ENCODE results near the gene TMEM125.

The TMEM125 gene

GRCh38 chr1:43285269-43285990 lies 15.6 kb downstream of the TMEM125 start, which contains the start of gene C1orf210:
C1orf210 (minus strand) TSS chr1:43285581; CDS start chr1:43283270, 2,311 bp downstream.
- Histone ChIP-seq H3F3A (ENCODE audit: control insufficient read depth, insufficient read depth) (no peaks in the 10 kb centered on the region), H3K36me3 (ENCODE audit: control insufficient read depth, low read length) (no peaks in the 10 kb centered on the region), H3K27ac (ENCODE audit: low read depth, low read length) (no peak within 1 kb of the TSS), H3K9me2 (replicated peaks; ENCODE audit: control insufficient read depth, low read length) (no peaks in the 10 kb centered on the region), H3K9me3 (ENCODE audit: control insufficient read depth, insufficient read depth, low read length) (no peaks in the 10 kb centered on the region), H3K4me2 (ENCODE audit: low read length) (no peak within 1 kb of the TSS), H3K27me3 (ENCODE audit: control insufficient read depth, low read length) (peaks cover 4% of the 10 kb centered on the region; the same call in 1 of the 2 replicates), H3K79me2 (ENCODE audit: control insufficient read depth, low read length) (no peaks in the 10 kb centered on the region), H3K4me1 (ENCODE audit: control insufficient read depth, low read length) (no peaks in the 10 kb centered on the region), H3K4me3 (ENCODE audit: low read length) (no peak within 1 kb of the TSS), H4K20me1 (ENCODE audit: control insufficient read depth, insufficient read depth, low read depth, low read length) (no peaks in the 10 kb centered on the region)
- no peak for TF ChIP-seq CTCF (IDR thresholded peaks at IDR 0.05; ENCODE audit: low read depth, low read length, poor library complexity, severe bottlenecking)
- TF ChIP-seq EZH2phosphoT487 (IDR thresholded peaks at IDR 0.05; ENCODE audit: borderline replicate concordance, low read length): no peak

GRCh38 chr1:43286115-43286514 lies 16.3 kb downstream of the TMEM125 start:
- H3F3A ChIP-seq (ENCODE audit: control insufficient read depth, insufficient read depth): no peaks in the 10 kb centered on the region
- H3K4me3 ChIP-seq (ENCODE audit: low read length): no peak overlapping the region
- H3K4me1 ChIP-seq (ENCODE audit: control insufficient read depth, low read length): no peaks in the 10 kb centered on the region
- no peak overlapping the region for H3K4me2 ChIP-seq (ENCODE audit: low read length)
- TF ChIP-seq CTCF (IDR thresholded peaks at IDR 0.05; ENCODE audit: low read depth, low read length, poor library complexity, severe bottlenecking) (no peak), EZH2phosphoT487 (IDR thresholded peaks at IDR 0.05; ENCODE audit: borderline replicate concordance, low read length) (no peak)
- H3K9me2 ChIP-seq (replicated peaks; ENCODE audit: control insufficient read depth, low read length): no peaks in the 10 kb centered on the region
- no peaks in the 10 kb centered on the region for H3K79me2 ChIP-seq (ENCODE audit: control insufficient read depth, low read length)
- H3K27ac ChIP-seq (ENCODE audit: low read depth, low read length): no peak overlapping the region
- H4K20me1 ChIP-seq (ENCODE audit: control insufficient read depth, insufficient read depth, low read depth, low read length): no peaks in the 10 kb centered on the region
- H3K27me3 ChIP-seq (ENCODE audit: control insufficient read depth, low read length): peaks cover 4% of the 10 kb centered on the region; the same call in 1 of the 2 replicates
- no peaks in the 10 kb centered on the region for H3K36me3 ChIP-seq (ENCODE audit: control insufficient read depth, low read length)
- H3K9me3 ChIP-seq (ENCODE audit: control insufficient read depth, insufficient read depth, low read length): no peaks in the 10 kb centered on the region

- Histone ChIP-seq H3K9me3 (ENCODE audit: control insufficient read depth, insufficient read depth, low read length) (no peaks in the 10 kb centered on the region), H3K4me3 (ENCODE audit: low read length) (no peak overlapping the region), H3K9me2 (replicated peaks; ENCODE audit: control insufficient read depth, low read length) (no peaks in the 10 kb centered on the region), H3F3A (ENCODE audit: control insufficient read depth, insufficient read depth) (no peaks in the 10 kb centered on the region), H3K27ac (ENCODE audit: low read depth, low read length) (no peak overlapping the region), H3K4me2 (ENCODE audit: low read length) (no peak overlapping the region), H4K20me1 (ENCODE audit: control insufficient read depth, insufficient read depth, low read depth, low read length) (no peaks in the 10 kb centered on the region), H3K27me3 (ENCODE audit: control insufficient read depth, low read length) (peaks cover 4% of the 10 kb centered on the region; the same call in 1 of the 2 replicates), H3K79me2 (ENCODE audit: control insufficient read depth, low read length) (no peaks in the 10 kb centered on the region), H3K4me1 (ENCODE audit: control insufficient read depth, low read length) (no peaks in the 10 kb centered on the region), H3K36me3 (ENCODE audit: control insufficient read depth, low read length) (no peaks in the 10 kb centered on the region)
- TF ChIP-seq CTCF (IDR thresholded peaks at IDR 0.05; ENCODE audit: low read depth, low read length, poor library complexity, severe bottlenecking): no peak
- TF ChIP-seq EZH2phosphoT487 (IDR thresholded peaks at IDR 0.05; ENCODE audit: borderline replicate concordance, low read length): no peak
These were observed 16.8 kb downstream of the TMEM125 start for GRCh38 chr1:43286533-43286932.
